ENCODE measurements around the gene ZNF473. TPM values are rescaled to one million over a fixed set of nuclear protein-coding genes. Genes with fewer than 3 reads are reported as not detected.
"Not testable (repeated sequence)": the region's sequence is repeated elsewhere in the genome, so short reads cannot be mapped to it uniquely, and the experiment has no call there.

ZNF473 gene
- total RNA-seq, 1 donor from 2014 or later = 9.7 TPM

- no peak overlapping the region for H3K27ac ChIP-seq
- no peaks in the 10 kb centered on the region for H3K27me3 ChIP-seq
- peaks cover 35% of the 10 kb centered on the region for H3K9me3 ChIP-seq (ENCODE audit: low read depth)
- H3K9ac ChIP-seq = no peak overlapping the region
- peaks cover 68% of the 10 kb centered on the region for H3K36me3 Mint-ChIP-seq
- peaks cover 6% of the 10 kb centered on the region for H3K27me3 Mint-ChIP-seq (ENCODE audit: insufficient read depth, low read depth)
- H3K4me1 ChIP-seq = no peaks in the 10 kb centered on the region
- H3K4me2 ChIP-seq = no peak overlapping the region
- H3K4me1 Mint-ChIP-seq = peaks cover 6% of the 10 kb centered on the region
- TF ChIP-seq CTCF (IDR thresholded peaks at IDR 0.05) = peak; percentile 45
- no peak for TF ChIP-seq EZH2 (IDR thresholded peaks at IDR 0.05)
- H3K4me3 Mint-ChIP-seq = no peak overlapping the region
- H4K20me1 ChIP-seq (ENCODE audit: low read depth) = no peaks in the 10 kb centered on the region
- no peaks in the 10 kb centered on the region for H3F3A ChIP-seq (ENCODE audit: low read depth)
- H3K27ac Mint-ChIP-seq = no peak overlapping the region
- no peak overlapping the region for H2AFZ ChIP-seq (replicated peaks)
- no peak overlapping the region for H3K4me3 ChIP-seq
- H3K79me2 ChIP-seq (ENCODE audit: low read depth) = no peaks in the 10 kb centered on the region
- H3K9me3 Mint-ChIP-seq = peaks cover 67% of the 10 kb centered on the region
- no peak for DNase-seq (ENCODE audit: low spot score)
- H3K36me3 ChIP-seq = peaks cover 46% of the 10 kb centered on the region
These were observed 21.1 kb downstream of the ZNF473 start for GRCh38 chr19:50046649-50047503.

- no peaks in the 10 kb centered on the region for H3K27me3 ChIP-seq
- no peak overlapping the region for H3K4me3 ChIP-seq
- Mint-ChIP-seq H3K27ac (no peak overlapping the region), H3K4me3 (no peak overlapping the region), H3K27me3 (ENCODE audit: insufficient read depth, low read depth) (peaks cover 10% of the 10 kb centered on the region), H3K9me3 (peaks cover 65% of the 10 kb centered on the region), H3K4me1 (peaks cover 6% of the 10 kb centered on the region), H3K36me3 (peaks cover 60% of the 10 kb centered on the region)
- H2AFZ ChIP-seq (replicated peaks) = no peak overlapping the region
- H3K27ac ChIP-seq = no peak overlapping the region
- H3F3A ChIP-seq (ENCODE audit: low read depth) = no peaks in the 10 kb centered on the region
- H3K79me2 ChIP-seq (ENCODE audit: low read depth) = no peaks in the 10 kb centered on the region
- H3K9me3 ChIP-seq (ENCODE audit: low read depth) = peaks cover 35% of the 10 kb centered on the region
- H3K9ac ChIP-seq = no peak overlapping the region
- no peaks in the 10 kb centered on the region for H4K20me1 ChIP-seq (ENCODE audit: low read depth)
- H3K4me1 ChIP-seq = no peaks in the 10 kb centered on the region
- H3K36me3 ChIP-seq = peaks cover 44% of the 10 kb centered on the region
- H3K4me2 ChIP-seq = no peak overlapping the region
- TF ChIP-seq EZH2phosphoT487 (IDR thresholded peaks at IDR 0.05) (no peak), EZH2 (IDR thresholded peaks at IDR 0.05) (no peak), CTCF (IDR thresholded peaks at IDR 0.05) (no peak)
- DNase-seq (ENCODE audit: low spot score) = no peak
These were observed 21.9 kb downstream of the ZNF473 start for GRCh38 chr19:50047671-50048070.

- H4K20me1 ChIP-seq (ENCODE audit: low read depth) = no peaks in the 10 kb centered on the region
- H3K4me3 ChIP-seq = peak overlapping the region; percentile 15
- H3K4me2 ChIP-seq = no peak overlapping the region
- Mint-ChIP-seq H3K36me3 (peaks cover 34% of the 10 kb centered on the region), H3K27me3 (ENCODE audit: insufficient read depth, low read depth) (peaks cover 9% of the 10 kb centered on the region), H3K4me3 (peak overlapping the region; percentile 92), H3K4me1 (peaks cover 6% of the 10 kb centered on the region), H3K27ac (peak overlapping the region; percentile 74), H3K9me3 (peaks cover 40% of the 10 kb centered on the region)
- no peaks in the 10 kb centered on the region for H3K27me3 ChIP-seq
- H3K4me1 ChIP-seq = no peaks in the 10 kb centered on the region
- peak; percentile 39 for DNase-seq (ENCODE audit: low spot score)
- no peak for TF ChIP-seq EZH2 (IDR thresholded peaks at IDR 0.05)
- no peak for TF ChIP-seq EZH2phosphoT487 (IDR thresholded peaks at IDR 0.05)
- TF ChIP-seq CTCF (IDR thresholded peaks at IDR 0.05) = no peak
- peaks cover 20% of the 10 kb centered on the region for H3K36me3 ChIP-seq
- H3K79me2 ChIP-seq (ENCODE audit: low read depth) = no peaks in the 10 kb centered on the region
- H3F3A ChIP-seq (ENCODE audit: low read depth) = no peaks in the 10 kb centered on the region
- H2AFZ ChIP-seq (replicated peaks) = no peak overlapping the region
- H3K9ac ChIP-seq = no peak overlapping the region
- no peak overlapping the region for H3K27ac ChIP-seq
- H3K9me3 ChIP-seq (ENCODE audit: low read depth) = peaks cover 22% of the 10 kb centered on the region
These were observed 24.8 kb downstream of the ZNF473 start for GRCh38 chr19:50050406-50051227.

- not testable (repeated sequence) for H3K9ac ChIP-seq; H3K79me2 ChIP-seq (ENCODE audit: low read depth); H3K4me3 ChIP-seq; H3K4me2 ChIP-seq; H3K4me1 ChIP-seq; H4K20me1 ChIP-seq (ENCODE audit: low read depth); H3F3A ChIP-seq (ENCODE audit: low read depth); DNase-seq (ENCODE audit: low spot score); H3K4me1 Mint-ChIP-seq; H2AFZ ChIP-seq (replicated peaks); H3K27me3 ChIP-seq; H3K27me3 Mint-ChIP-seq (ENCODE audit: insufficient read depth, low read depth); H3K27ac ChIP-seq
- Histone ChIP-seq H3K36me3 (peaks cover 12% of the 10 kb centered on the region), H3K9me3 (ENCODE audit: low read depth) (peaks cover 15% of the 10 kb centered on the region)
- H3K27ac Mint-ChIP-seq = peak overlapping the region; percentile 74
- peaks cover 26% of the 10 kb centered on the region for H3K36me3 Mint-ChIP-seq
- H3K9me3 Mint-ChIP-seq = peaks cover 35% of the 10 kb centered on the region
- H3K4me3 Mint-ChIP-seq = peak overlapping the region; percentile 92
These were observed 25.6 kb downstream of the ZNF473 start for GRCh38 chr19:50051228-50051895.
